Peyer's patch (tissue), 4 donors: ENCODE results near the gene OR5A1. TPM values are rescaled to one million over a fixed set of nuclear protein-coding genes. Genes with fewer than 3 reads are reported as not detected.
"Not testable (repeated sequence)": the region's sequence is repeated elsewhere in the genome, so short reads cannot be mapped to it uniquely, and the experiment has no call there.

Source experiments
- DNase-seq, 3 donors: peaks; one replicate each; pipeline ENCODE4 v3.0.0-alpha.2; 2017 to 2019
- H3K27ac ChIP-seq, 4 donors: fragments of 200-600 bp; sonication (generic); one replicate each; pipeline ENCODE4 v1.5.1; 2016 to 2019
- H3K27me3 ChIP-seq, 2 donors: fragments of 200-600 bp; sonication (generic); one replicate each; pipeline ENCODE4 v1.5.1; 2019
- H3K36me3 ChIP-seq, 3 donors: fragments of 200-600 bp; sonication (generic); one replicate each; pipeline ENCODE4 v1.5.1; 2016 to 2019
- H3K4me1 ChIP-seq, 4 donors: fragments of 200-600 bp; sonication (generic); one replicate each; pipeline ENCODE4 v1.5.1; 2016 to 2019
- H3K4me3 ChIP-seq, 4 donors: fragments of 200-600 bp; sonication (generic); 1 replicate in 3 of 4; 2 replicates in 1 of 4; pipeline ENCODE4 v1.5.1; 2016 to 2019; ENCODE audit warnings: mild to moderate bottlenecking in 1 of 4
- H3K9me3 ChIP-seq, 4 donors: fragments of 200-600 bp; sonication (generic); one replicate each; pipeline ENCODE4 v1.5.1; 2016 to 2019; ENCODE audit warnings: mild to moderate bottlenecking in 1 of 4
- POLR2A ChIP-seq, 2 donors: fragments of 450-650 bp; IDR thresholded peaks; one replicate each; pipeline ENCODE4 v1.5.1; 2017; ENCODE audit warnings: antibody characterized with exemption in 2 of 2, mild to moderate bottlenecking in 2 of 2, moderate library complexity in 2 of 2
- total RNA-seq, 4 donors: library from RNA; depleted of rRNA; stranded (reverse); fragments of >200 nt; gene quantifications; one replicate each; pipeline ENCODE4 v1.1.0, GENCODE V29; 2016
- TF ChIP-seq, protein P1 (sequence below), 6 experiments: fragments of 450-650 bp in 4 of 6; fragments of 200-600 bp in 2 of 6; sonication (generic) in 1 of 6; IDR thresholded peaks; one replicate each; pipeline ENCODE4 v1.5.1; 2017 to 2019; ENCODE audit warnings: antibody characterized with exemption in 6 of 6, mild to moderate bottlenecking in 3 of 6, moderate library complexity in 1 of 6

The OR5A1 gene
- total RNA-seq, 4 donors from 2014 or later, result not detected

GRCh38 chr11:59425131-59425530 lies 11.1 kb upstream of the OR5A1 start:
- TF ChIP-seq POLR2A (IDR thresholded peaks at IDR 0.05), result no peak
- TF ChIP-seq, protein P1, sequence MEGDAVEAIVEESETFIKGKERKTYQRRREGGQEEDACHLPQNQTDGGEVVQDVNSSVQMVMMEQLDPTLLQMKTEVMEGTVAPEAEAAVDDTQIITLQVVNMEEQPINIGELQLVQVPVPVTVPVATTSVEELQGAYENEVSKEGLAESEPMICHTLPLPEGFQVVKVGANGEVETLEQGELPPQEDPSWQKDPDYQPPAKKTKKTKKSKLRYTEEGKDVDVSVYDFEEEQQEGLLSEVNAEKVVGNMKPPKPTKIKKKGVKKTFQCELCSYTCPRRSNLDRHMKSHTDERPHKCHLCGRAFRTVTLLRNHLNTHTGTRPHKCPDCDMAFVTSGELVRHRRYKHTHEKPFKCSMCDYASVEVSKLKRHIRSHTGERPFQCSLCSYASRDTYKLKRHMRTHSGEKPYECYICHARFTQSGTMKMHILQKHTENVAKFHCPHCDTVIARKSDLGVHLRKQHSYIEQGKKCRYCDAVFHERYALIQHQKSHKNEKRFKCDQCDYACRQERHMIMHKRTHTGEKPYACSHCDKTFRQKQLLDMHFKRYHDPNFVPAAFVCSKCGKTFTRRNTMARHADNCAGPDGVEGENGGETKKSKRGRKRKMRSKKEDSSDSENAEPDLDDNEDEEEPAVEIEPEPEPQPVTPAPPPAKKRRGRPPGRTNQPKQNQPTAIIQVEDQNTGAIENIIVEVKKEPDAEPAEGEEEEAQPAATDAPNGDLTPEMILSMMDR (IDR thresholded peaks at IDR 0.05), result no peak
- no peaks in the 10 kb centered on the region for H3K36me3 ChIP-seq
- no peak overlapping the region for H3K4me3 ChIP-seq
- DNase-seq, result no peak
- H3K27me3 ChIP-seq, result no peaks in the 10 kb centered on the region
- H3K9me3 ChIP-seq, result no peaks in the 10 kb centered on the region
- no peaks in the 10 kb centered on the region for H3K4me1 ChIP-seq
- no peak overlapping the region for H3K27ac ChIP-seq

GRCh38 chr11:59426361-59427067 lies 9.8 kb upstream of the OR5A1 start, which contains the start of gene OR5A2:
Gene OR5A2, minus strand, starts transcription at chr11:59426413. Its CDS starts 3,460 bp downstream, at chr11:59422953.
- Histone ChIP-seq H3K36me3 (no peaks in the 10 kb centered on the region), H3K9me3 (no peaks in the 10 kb centered on the region), H3K27ac (no peak within 1 kb of the TSS), H3K4me1 (no peaks in the 10 kb centered on the region), H3K27me3 (no peaks in the 10 kb centered on the region), H3K4me3 (no peak within 1 kb of the TSS)
- TF ChIP-seq, protein P1 (IDR thresholded peaks at IDR 0.05), result no peak
- no peak for TF ChIP-seq POLR2A (IDR thresholded peaks at IDR 0.05)
- no peak for DNase-seq

GRCh38 chr11:59427068-59427382 lies 9.2 kb upstream of the OR5A1 start:
- Histone ChIP-seq H3K4me1 (no peaks in the 10 kb centered on the region), H3K4me3 (no peak overlapping the region), H3K27ac (no peak overlapping the region), H3K36me3 (no peaks in the 10 kb centered on the region), H3K9me3 (no peaks in the 10 kb centered on the region), H3K27me3 (no peaks in the 10 kb centered on the region)
- TF ChIP-seq POLR2A (IDR thresholded peaks at IDR 0.05), result no peak
- TF ChIP-seq, protein P1 (IDR thresholded peaks at IDR 0.05), result no peak
- no peak for DNase-seq

DNA sequence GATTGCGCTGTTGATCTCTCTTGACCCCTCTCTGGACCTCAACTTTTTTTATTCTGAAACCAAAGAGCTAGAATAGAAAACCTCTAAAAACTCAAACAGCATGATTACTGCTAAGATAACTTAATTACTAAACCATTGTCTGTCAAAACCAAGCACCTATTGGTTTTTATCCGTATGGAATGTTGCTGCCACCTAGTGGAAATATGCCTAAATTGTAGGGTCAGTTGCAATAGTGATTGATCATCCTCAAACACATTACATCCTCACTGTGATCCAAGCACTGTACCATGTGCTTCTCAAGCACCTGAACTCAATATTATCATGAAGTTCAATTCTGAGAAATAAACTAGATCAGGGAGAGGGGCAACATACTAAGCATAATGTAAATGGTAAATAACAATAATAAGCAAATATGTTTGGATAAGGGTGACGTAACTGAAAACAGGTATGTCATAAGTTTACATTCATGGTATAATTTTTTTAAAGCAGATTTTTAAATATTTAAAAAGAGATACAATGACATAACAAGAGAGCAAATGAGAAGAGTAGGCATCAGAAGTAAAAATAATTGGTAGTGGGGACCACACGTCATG lies 6.2 kb upstream of the OR5A1 start:
- Histone ChIP-seq H3K9me3 (no peaks in the 10 kb centered on the region), H3K4me3 (no peak overlapping the region), H3K27me3 (no peaks in the 10 kb centered on the region), H3K27ac (no peak overlapping the region), H3K4me1 (no peaks in the 10 kb centered on the region), H3K36me3 (no peaks in the 10 kb centered on the region)
- peak in 2 of 3 donors; percentile 33 to 56 for DNase-seq
- no peak for TF ChIP-seq POLR2A (IDR thresholded peaks at IDR 0.05)
- TF ChIP-seq, protein P1 (IDR thresholded peaks at IDR 0.05), result peak; percentile 66 to 78 (median 71)

DNA sequence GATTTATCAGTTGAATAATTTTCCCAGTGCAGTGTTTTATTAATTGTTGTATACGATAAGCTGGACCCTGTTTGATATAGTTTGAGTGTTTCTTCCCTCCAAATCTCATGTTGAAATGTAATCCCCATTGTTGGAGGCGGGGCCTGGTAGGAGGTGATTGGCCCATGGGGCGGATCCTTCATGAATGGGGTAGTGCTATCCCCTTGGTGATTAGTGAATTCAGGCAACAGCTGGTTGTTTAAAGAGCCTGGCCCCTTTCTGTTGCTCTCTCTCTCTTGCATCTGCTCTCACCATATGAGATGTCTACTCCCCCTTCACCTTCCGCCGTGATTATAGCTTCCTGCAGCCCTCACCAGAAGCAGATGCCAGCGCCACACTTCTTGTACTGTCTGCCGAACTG lies 1.5 kb downstream of the OR5A1 start:
- no peaks in the 10 kb centered on the region for H3K9me3 ChIP-seq
- no peak overlapping the region for H3K27ac ChIP-seq
- no peaks in the 10 kb centered on the region for H3K4me1 ChIP-seq
- TF ChIP-seq POLR2A (IDR thresholded peaks at IDR 0.05), result no peak
- TF ChIP-seq, protein P1 (IDR thresholded peaks at IDR 0.05), result no peak
- H3K4me3 ChIP-seq, result no peak overlapping the region
- no peaks in the 10 kb centered on the region for H3K27me3 ChIP-seq
- DNase-seq, result no peak
- H3K36me3 ChIP-seq, result no peaks in the 10 kb centered on the region

DNA sequence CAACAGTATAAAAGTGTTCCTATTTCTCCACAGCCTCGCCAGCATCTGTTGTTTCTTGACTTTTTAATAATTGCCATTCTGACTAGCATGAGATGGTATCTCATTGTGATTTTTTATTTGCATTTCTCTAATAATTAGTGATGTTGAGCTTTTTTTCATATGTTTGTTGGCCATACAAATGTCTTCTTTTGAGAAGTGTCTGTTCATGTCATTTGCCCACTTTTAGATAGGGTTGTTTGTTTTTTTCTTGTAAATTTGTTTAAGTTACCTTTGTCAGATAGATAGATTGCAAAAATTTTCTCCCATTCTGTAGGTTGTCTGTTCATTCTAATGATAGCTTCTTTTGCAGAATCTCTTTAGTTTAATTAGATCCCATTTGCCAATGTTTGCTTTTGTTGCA lies 9.4 kb downstream of the OR5A1 start:
- not testable (repeated sequence) for H3K4me1 ChIP-seq, H3K9me3 ChIP-seq, H3K27me3 ChIP-seq, DNase-seq, H3K4me3 ChIP-seq, H3K27ac ChIP-seq, H3K36me3 ChIP-seq
